Activated naive CD4-positive, alpha-beta T cell treated with anti-CD3 and anti-CD28 coated beads, Interleukin-2, amount 10 ng/mL, durations not matched to agents 7 days and 5 days (primary cell): Measurements from ENCODE around the gene PSTPIP2.

Experiments used
- CTCF ChIA-PET: fragments of 350-600 bp; sonication (Branson Sonifier 250); formaldehyde crosslinking; loops from one replicate; lab custom pipeline; 2021; ENCODE audit warnings: antibody characterized with exemption; lab: Charles Lee
- DNase-seq: peaks from one replicate; pipeline ENCODE4 v3.0.0-alpha.2; 2020
- H3K27ac Mint-ChIP-seq: one replicate; pipeline ENCODE4 v1.8.0; 2021; ENCODE audit warnings: mild to moderate bottlenecking, moderate library complexity, mixed read lengths
- H3K27me3 Mint-ChIP-seq: one replicate; pipeline ENCODE4 v1.8.0; 2021; ENCODE audit warnings: mild to moderate bottlenecking, mixed read lengths
- H3K36me3 Mint-ChIP-seq: one replicate; pipeline ENCODE4 v1.8.0; 2021; ENCODE audit warnings: mixed read lengths
- H3K4me1 Mint-ChIP-seq: one replicate; pipeline ENCODE4 v1.8.0; 2021; ENCODE audit warnings: mixed read lengths
- H3K4me3 Mint-ChIP-seq: one replicate; pipeline ENCODE4 v1.8.0; 2021; ENCODE audit warnings: mild to moderate bottlenecking, moderate library complexity, mixed read lengths
- H3K9me3 Mint-ChIP-seq: one replicate; pipeline ENCODE4 v1.8.0; 2021; ENCODE audit warnings: mixed read lengths

PSTPIP2 gene

DNA sequence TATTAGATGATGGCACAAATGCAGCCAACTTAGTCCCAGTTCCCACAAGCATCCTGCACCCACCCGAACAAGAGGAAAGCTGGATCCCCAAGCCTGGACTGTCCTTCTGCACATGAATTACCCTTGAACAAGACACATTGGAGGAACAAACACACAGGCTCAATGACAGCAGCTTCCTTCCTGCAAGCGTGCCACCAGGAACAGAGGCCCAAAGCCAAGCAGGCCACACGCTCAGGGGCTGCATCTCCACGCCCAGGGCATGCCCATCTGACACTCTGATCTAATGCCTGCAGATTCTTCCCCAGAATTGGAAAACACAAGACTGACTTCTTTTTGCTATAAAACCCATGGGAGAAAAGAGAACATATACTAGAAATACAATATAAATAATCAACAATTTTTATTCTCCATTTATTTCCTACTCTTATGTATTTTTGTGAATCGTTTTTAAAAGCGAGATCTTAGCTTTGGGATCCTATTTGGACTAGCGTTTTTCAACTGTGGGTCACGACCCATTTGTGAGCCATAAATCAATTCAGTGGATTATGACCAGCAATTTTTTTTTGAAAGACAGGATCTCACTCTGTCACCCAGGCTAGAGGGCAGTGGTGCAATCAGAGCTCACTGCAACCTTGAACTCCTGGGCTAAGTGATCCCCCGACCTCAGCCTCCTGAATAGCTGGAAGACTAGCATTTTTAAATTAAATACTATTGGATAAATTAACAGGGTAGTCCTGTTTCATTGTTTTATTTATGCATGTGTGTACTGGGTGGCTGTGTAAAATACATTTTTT is 34.4 kb downstream of the PSTPIP2 start:
- peaks cover 12% of the 10 kb centered on the region for H3K36me3 Mint-ChIP-seq
- no peaks in the 10 kb centered on the region for H3K9me3 Mint-ChIP-seq
- peak overlapping the region; percentile 22 for H3K27ac Mint-ChIP-seq
- no peak overlapping the region for H3K4me3 Mint-ChIP-seq
- CTCF ChIA-PET: no interaction called here
- H3K4me1 Mint-ChIP-seq: peaks cover 35% of the 10 kb centered on the region
- no peak for DNase-seq
- H3K27me3 Mint-ChIP-seq: no peaks in the 10 kb centered on the region

DNA sequence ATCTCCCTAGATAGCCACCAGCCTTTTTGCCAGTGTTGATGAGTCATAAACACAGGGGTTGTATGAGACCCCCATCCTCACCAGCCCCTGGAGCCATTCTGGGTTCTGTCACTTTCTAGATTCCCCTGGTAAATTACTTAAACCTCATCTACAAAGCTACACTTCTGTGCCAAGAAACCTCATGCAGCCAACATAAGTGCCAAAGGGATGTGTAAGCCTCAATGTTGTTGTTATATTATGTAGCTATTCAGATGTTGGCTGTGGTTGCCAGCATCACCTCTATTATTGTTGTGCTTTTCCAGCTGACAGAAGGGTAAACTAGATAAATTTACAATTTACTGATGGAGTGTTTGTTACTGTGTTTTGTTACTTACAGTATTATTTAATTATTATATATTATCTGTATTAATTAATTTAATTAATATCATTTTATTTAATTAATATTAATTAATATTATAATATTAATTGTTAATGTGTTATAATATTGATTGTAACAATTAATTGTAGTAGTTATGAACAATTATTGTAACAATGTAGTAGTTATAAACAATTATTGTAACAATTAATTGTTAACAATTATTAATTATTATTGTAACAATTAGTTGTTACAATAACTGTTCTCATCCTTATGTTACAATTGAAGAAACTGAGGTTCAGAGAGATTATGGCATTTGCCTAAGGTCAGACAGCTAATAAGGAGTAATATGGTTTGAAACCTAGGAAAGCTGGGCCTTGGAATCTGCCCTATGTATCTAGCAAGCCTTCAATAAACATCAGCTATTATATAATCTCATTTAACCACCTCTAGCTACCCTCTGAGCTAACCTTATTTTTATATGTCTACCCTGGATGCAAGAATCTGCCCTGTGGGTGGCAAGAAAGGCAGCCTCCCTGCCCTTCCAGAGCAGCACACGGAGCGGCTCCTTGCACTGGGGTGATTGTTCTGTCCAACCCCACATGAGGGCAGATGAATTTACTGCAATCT is 36.1 kb downstream of the PSTPIP2 start:
- Mint-ChIP-seq H3K4me3 (no peak overlapping the region), H3K27ac (no peak overlapping the region), H3K9me3 (no peaks in the 10 kb centered on the region), H3K4me1 (peaks cover 22% of the 10 kb centered on the region), H3K27me3 (no peaks in the 10 kb centered on the region), H3K36me3 (peaks cover 9% of the 10 kb centered on the region)
- no peak for DNase-seq
- CTCF ChIA-PET: interaction anchor here (1.5 to 1.6 kb wide), 2 partner anchors 34 to 38 kb away, joined by 3 to 4 read pairs; no protein-coding TSS in a partner anchor

DNA sequence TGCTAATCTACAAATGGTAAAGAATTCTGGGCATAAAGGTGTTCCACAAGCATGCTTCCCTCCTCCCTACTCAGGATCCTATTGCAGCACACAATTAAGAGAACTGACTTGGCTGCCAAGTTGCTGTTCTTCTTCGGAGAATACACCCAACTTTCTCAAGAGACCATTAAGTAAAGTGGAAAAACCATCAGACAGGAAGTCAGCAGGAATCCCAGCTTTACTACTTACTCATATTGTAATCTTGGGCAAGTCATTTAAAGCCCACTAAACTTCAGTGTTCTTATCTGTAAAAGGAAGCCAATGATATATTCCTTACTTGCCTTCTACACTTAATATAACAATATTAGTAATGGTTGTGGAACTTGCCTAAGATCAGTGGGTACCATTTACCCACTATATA is 37.8 kb downstream of the PSTPIP2 start:
- Mint-ChIP-seq H3K27ac (no peak overlapping the region), H3K4me3 (no peak overlapping the region), H3K4me1 (peaks cover 4% of the 10 kb centered on the region), H3K9me3 (no peaks in the 10 kb centered on the region), H3K36me3 (peaks cover 5% of the 10 kb centered on the region), H3K27me3 (no peaks in the 10 kb centered on the region)
- CTCF ChIA-PET: interaction anchor here (0.5 to 1.8 kb wide), 3 partner anchors 40 to 367 kb away, joined by 3 to 6 read pairs (median 5); no protein-coding TSS in a partner anchor
- DNase-seq: no peak

DNA sequence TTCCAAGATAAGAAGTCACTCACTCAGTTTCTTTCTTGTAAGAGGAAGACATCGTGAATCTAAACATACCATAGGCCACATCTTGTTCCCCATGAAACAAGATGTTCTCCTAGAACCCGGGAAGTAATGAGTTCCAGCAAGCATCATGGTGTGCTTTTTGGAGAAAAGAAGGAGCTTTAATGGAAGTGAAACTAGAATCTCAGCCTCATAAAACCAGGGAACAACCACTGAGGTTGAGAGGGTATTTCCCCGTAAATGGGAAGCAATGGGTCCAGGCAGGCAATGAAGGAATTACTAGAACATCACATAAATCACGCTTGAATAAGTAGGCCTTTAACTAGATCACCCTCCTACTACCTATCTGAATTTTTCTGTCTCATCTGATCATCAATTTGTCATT is 40.3 kb downstream of the PSTPIP2 start:
- H3K9me3 Mint-ChIP-seq: no peaks in the 10 kb centered on the region
- H3K4me3 Mint-ChIP-seq: no peak overlapping the region
- CTCF ChIA-PET: no interaction called here
- H3K27ac Mint-ChIP-seq: no peak overlapping the region
- DNase-seq: no peak
- H3K27me3 Mint-ChIP-seq: peaks cover 10% of the 10 kb centered on the region
- H3K36me3 Mint-ChIP-seq: peaks cover 1% of the 10 kb centered on the region
- peaks cover 10% of the 10 kb centered on the region for H3K4me1 Mint-ChIP-seq

DNA sequence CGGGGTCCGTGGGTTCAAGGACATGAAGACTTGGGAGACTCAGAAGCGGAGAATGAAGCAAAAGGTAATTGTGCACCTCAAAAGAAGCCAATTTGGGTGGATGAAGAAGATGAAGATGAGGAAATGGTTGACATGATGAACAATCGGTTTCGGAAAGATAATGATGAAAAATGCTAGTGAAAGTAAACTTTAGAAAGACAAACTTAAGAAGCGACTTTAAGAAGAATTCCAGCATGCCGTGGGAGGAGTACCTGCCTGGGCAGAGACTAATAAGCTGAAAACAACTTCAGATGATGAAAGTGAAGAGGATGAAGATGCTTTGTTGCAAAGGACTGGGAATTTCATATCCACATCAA is 43.5 kb downstream of the PSTPIP2 start:
- Mint-ChIP-seq H3K27me3 (peaks cover 10% of the 10 kb centered on the region), H3K4me1 (peaks cover 10% of the 10 kb centered on the region), H3K4me3 (peak overlapping the region; percentile 73), H3K9me3 (no peaks in the 10 kb centered on the region), H3K27ac (no peak overlapping the region), H3K36me3 (peaks cover under 1% of the 10 kb centered on the region)
- no peak for DNase-seq
- CTCF ChIA-PET: interaction anchor here (1.4 kb wide), 1 partner anchor 25 kb away, joined by 3 read pairs; no protein-coding TSS in a partner anchor

DNA sequence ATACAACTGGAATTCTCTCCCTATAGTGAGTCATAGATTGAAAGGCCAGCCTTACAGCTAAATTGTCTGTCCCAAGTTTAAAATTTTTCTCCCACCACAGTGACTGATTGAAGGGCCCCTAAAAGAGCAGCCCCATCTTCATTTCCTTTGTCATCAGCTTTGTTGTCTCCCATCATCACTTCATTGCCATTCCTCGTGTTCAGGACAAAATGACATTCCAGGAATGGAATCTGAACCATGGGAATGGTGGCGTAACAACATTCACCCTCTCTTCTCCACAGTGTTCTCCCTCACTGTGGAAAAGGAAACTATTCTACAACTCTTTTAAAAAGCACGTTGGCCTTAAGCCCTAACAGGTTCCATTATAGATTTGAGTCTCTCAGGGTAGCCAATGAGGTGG is 52.1 kb downstream of the PSTPIP2 start:
- no peak for DNase-seq
- Mint-ChIP-seq H3K9me3 (no peaks in the 10 kb centered on the region), H3K4me3 (no peak overlapping the region), H3K27me3 (peaks cover 4% of the 10 kb centered on the region), H3K36me3 (peaks cover 2% of the 10 kb centered on the region), H3K27ac (no peak overlapping the region), H3K4me1 (no peaks in the 10 kb centered on the region)
- CTCF ChIA-PET: no interaction called here

DNA sequence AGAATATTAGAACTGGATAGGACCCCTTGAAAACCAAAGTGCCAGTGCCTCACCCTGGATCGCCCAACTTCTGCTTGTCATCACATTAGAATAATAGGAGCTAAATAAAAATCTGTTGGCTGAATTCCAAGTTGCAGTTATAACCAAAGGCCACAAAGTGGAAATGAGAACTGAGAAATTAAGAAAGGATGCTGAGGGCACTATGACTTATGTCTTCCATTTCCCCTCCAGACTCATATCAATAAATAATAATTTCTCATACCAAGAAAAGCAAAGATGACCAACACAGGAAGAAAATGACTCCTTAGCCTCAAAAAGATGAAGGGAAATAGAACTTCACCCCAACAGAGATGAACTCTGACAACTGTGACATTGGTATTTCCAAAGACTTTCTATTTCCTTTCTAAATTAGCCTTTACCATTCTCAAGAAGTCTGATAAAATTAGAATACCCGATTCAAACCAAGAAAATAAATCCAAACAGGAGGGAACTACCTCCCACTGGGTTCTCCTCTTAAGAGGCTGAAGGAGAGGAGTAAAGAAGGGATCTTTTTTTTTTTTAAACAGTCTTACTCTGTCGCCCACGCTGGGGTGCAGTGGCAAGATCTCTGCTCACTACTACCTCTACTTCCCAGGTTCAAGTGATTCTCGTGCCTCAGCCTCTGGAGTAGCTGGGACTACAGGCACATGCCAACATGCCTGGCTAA is 58.4 kb downstream of the PSTPIP2 start:
- Mint-ChIP-seq H3K36me3 (peaks cover 6% of the 10 kb centered on the region), H3K27ac (no peak overlapping the region), H3K4me1 (peaks cover 4% of the 10 kb centered on the region), H3K9me3 (no peaks in the 10 kb centered on the region), H3K4me3 (no peak overlapping the region), H3K27me3 (peaks cover 6% of the 10 kb centered on the region)
- no peak for DNase-seq
- CTCF ChIA-PET: interaction anchor here (1.2 kb wide), 1 partner anchor 59 kb away, joined by 7 read pairs; the partner anchor contains the start of gene PSTPIP2

DNA sequence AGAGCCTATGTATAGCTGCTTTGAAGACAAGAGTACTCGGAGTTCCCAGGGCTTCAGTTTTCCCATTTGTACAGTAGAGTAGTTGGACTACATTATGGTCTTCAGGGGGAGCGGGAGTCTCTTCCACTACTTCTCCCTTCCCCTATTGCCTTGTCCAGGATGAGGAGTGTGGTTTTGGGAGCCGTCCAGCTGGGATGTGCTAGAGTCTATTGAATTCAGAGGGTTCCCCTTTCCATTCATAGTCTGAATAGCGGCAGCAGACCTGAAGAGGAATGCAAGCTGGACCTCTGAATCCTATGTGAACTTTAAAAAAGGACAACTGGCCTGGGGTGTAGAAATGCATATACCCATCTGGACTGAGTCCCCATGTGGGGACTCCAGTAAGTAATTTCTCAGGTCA is 61.4 kb downstream of the PSTPIP2 start:
- Mint-ChIP-seq H3K4me1 (peaks cover 4% of the 10 kb centered on the region), H3K9me3 (no peaks in the 10 kb centered on the region), H3K36me3 (peaks cover 6% of the 10 kb centered on the region), H3K27me3 (peaks cover 6% of the 10 kb centered on the region), H3K27ac (no peak overlapping the region), H3K4me3 (no peak overlapping the region)
- CTCF ChIA-PET: interaction anchor here (1.7 kb wide), 1 partner anchor 63 kb away, joined by 5 read pairs; no protein-coding TSS in a partner anchor
- DNase-seq: no peak

DNA sequence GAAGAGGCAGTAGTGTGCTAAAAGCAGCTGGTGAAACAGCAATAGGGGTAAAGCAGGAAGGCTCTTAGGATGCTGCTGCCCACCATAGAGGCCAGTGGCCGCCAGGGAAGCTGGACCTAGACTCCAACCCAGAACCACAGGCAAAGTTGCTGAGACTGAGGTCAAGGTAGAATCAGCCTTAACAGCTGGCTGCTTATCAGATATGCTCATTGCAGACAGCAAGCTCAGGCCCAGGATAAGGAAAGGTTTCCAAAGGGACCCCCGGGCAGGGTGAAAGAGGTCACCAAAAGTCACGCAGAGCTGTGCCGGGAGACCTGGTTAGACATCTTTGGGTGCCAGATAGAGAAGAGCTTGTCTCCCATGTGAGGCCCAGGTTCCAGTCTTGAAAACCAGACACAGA is 62.0 kb downstream of the PSTPIP2 start:
- Mint-ChIP-seq H3K36me3 (peaks cover 6% of the 10 kb centered on the region), H3K27ac (no peak overlapping the region), H3K27me3 (peaks cover 3% of the 10 kb centered on the region), H3K4me1 (peaks cover 4% of the 10 kb centered on the region), H3K4me3 (no peak overlapping the region), H3K9me3 (no peaks in the 10 kb centered on the region)
- DNase-seq: no peak
- CTCF ChIA-PET: interaction anchor here (1.7 kb wide), 1 partner anchor 63 kb away, joined by 5 read pairs; no protein-coding TSS in a partner anchor

DNA sequence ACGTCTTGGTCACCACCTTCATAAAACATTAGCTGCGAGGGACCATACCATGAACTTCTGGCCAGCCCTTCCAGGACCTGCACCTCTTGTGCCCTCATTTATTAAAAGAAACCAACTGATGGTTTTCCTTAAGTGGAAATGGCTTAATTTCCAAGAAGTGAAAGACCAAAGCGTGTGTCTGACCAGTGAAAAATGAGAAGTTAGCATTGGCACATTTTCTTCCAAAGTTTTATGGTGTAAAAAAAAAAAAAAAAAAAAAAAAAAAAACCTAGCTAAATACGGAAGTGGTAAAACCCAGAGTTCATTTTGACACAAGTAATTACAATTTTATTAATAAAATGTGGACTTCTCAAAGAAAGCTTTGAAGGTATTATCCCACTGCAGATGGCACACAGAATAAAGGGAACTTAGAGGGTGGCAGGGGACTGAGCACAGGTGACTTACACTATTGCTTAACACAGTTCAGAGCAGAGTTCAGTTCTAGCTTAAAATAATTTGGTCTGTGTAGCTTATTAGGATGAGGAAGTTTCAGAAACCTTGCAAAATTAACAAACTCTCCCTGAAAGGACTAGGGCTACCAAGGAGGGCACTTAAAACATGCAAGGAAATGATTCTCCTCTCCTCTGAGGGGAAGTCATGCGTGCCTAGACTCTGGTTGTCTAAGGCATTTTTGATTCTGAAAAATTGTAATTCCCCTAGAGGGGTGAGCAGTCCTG is 62.8 kb downstream of the PSTPIP2 start:
- Mint-ChIP-seq H3K27me3 (no peaks in the 10 kb centered on the region), H3K36me3 (peaks cover 4% of the 10 kb centered on the region), H3K4me1 (peaks cover 4% of the 10 kb centered on the region), H3K4me3 (no peak overlapping the region), H3K9me3 (no peaks in the 10 kb centered on the region), H3K27ac (no peak overlapping the region)
- no peak for DNase-seq
- CTCF ChIA-PET: no interaction called here

DNA sequence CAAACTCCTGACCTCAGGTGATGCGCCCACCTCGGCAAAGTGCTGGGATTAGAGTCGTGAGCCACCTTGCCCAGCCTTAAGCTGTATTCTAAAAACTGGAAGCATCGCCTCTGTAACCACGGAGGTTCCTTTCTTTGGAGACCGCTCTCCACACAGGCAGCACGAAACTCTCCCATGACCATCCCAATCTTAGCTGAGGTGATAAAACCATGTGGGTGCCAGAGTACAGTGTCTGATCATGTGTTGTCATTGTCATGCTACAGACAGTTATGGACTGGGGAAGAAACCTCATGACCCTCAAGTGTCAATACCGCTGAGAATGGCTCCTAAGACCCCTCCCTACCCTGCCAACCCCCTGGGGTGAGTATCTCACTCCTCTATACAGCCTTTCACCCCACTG is 63.5 kb downstream of the PSTPIP2 start:
- DNase-seq: no peak
- H3K36me3 Mint-ChIP-seq: peaks cover 4% of the 10 kb centered on the region
- H3K4me1 Mint-ChIP-seq: peaks cover 2% of the 10 kb centered on the region
- no peaks in the 10 kb centered on the region for H3K27me3 Mint-ChIP-seq
- H3K9me3 Mint-ChIP-seq: no peaks in the 10 kb centered on the region
- no peak overlapping the region for H3K27ac Mint-ChIP-seq
- CTCF ChIA-PET: interaction anchor here (0.7 to 1.4 kb wide), 2 partner anchors 19 to 64 kb away, joined by 3 to 4 read pairs; no protein-coding TSS in a partner anchor
- no peak overlapping the region for H3K4me3 Mint-ChIP-seq

DNA sequence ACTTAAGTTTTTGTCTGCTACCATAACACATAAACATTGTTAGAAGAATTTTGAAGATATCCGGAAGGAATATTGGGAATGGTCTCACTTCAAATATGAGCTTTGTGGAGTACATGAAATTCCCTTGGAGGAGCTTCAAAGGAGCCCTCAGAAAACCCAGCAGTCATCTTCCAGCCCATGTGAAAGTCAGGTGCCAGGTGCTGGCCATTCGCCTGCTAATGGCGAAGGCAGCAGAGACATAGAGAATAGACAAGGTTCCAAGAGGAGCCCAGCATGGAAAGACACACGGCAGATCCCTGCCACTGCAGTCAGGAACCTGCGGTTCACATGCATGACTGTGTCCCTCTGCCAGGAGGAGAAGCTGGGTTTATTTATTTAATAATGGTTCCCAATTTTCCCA is 64.9 kb downstream of the PSTPIP2 start:
- Mint-ChIP-seq H3K9me3 (peaks cover 8% of the 10 kb centered on the region), H3K36me3 (peaks cover 11% of the 10 kb centered on the region), H3K4me3 (no peak overlapping the region), H3K4me1 (no peaks in the 10 kb centered on the region), H3K27me3 (peaks cover 4% of the 10 kb centered on the region), H3K27ac (no peak overlapping the region)
- CTCF ChIA-PET: interaction anchor here (0.6 kb wide), 1 partner anchor 68 kb away, joined by 5 read pairs; no protein-coding TSS in a partner anchor
- DNase-seq: no peak

DNA sequence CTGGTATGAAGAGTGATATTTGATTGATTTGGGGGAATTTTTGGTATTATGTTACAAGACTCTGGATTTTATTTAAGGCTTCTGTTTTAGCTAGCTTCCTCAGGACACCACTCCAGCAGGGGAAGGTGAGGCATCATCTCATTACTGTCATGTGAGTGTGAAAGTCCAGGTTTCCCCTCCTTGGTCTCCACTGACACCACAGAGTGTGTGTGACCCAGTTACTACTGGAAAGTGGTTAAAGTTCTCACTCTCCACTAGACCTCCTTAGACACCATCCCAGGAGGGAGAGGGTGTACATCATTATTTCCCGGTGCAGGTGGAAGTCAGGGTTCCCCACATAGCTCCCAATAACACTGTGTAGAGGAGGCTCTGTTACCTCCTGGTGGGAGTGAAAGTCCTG is 69.1 kb downstream of the PSTPIP2 start:
- Mint-ChIP-seq H3K36me3 (peaks cover 11% of the 10 kb centered on the region), H3K9me3 (peaks cover 13% of the 10 kb centered on the region), H3K4me1 (peaks cover 29% of the 10 kb centered on the region), H3K4me3 (no peak overlapping the region), H3K27me3 (peaks cover 4% of the 10 kb centered on the region), H3K27ac (no peak overlapping the region)
- no peak for DNase-seq
- CTCF ChIA-PET: interaction anchor here (0.6 kb wide), 1 partner anchor 678 kb away, joined by 3 read pairs; no protein-coding TSS in a partner anchor
